OCI-LY7 (cell line): Measurements from ENCODE around the gene ACTL9. TPM values are rescaled to one million over a fixed set of nuclear protein-coding genes. Genes with fewer than 3 reads are reported as not detected.

Experiments used
- BruUV-seq: library from RNA; stranded (reverse); fragments of 400-500 nt; replicated peaks from 2 replicates; lab custom pipeline; 2021; lab: Mats Ljungman, UMichigan
- CTCF ChIA-PET: fragments of 300-600 bp; sonication (Branson Sonifier 250); formaldehyde crosslinking; loops from one replicate; lab custom pipeline; 2022; ENCODE audit warnings: antibody characterized with exemption; ENCODE audit not compliant: unreplicated experiment; lab: Charles Lee
- POLR2A ChIA-PET: fragments of 300-600 bp; sonication (Branson Sonifier 250); formaldehyde crosslinking; loops from one replicate; lab custom pipeline; 2022; ENCODE audit warnings: antibody characterized with exemption; lab: Charles Lee
- DNase-seq: peaks from one replicate; pipeline ENCODE4 v3.0.0-alpha.2; 2015; ENCODE audit warnings: low spot score
- H2AFZ ChIP-seq: fragments of 200-600 bp; sonication (generic), shearing (Covaris generic); 2 replicates; pipeline ENCODE4 v1.6.1; 2014; ENCODE audit warnings: mild to moderate bottlenecking, antibody characterized with exemption, low read length, moderate library complexity
- H3K27ac ChIP-seq: fragments of 200-600 bp; sonication (generic); 2 replicates; pipeline ENCODE4 v1.5.1; 2014; ENCODE audit warnings: mixed run types, low read depth, mild to moderate bottlenecking, moderate library complexity, low read length, inconsistent platforms; ENCODE audit not compliant: poor library complexity, severe bottlenecking
- H3K36me3 ChIP-seq: fragments of 200-600 bp; sonication (generic); 2 replicates; pipeline ENCODE4 v1.6.1; 2014; ENCODE audit warnings: mild to moderate bottlenecking, antibody characterized with exemption, low read length, moderate library complexity, mixed read lengths; ENCODE audit not compliant: insufficient read depth
- H3K4me1 ChIP-seq: fragments of 200-600 bp; sonication (generic); 2 replicates; pipeline ENCODE4 v1.5.1; 2014; ENCODE audit warnings: mild to moderate bottlenecking, low read length; ENCODE audit not compliant: insufficient read depth, poor library complexity, severe bottlenecking
- H3K4me2 ChIP-seq: fragments of 200-600 bp; sonication (generic); 2 replicates; pipeline ENCODE4 v1.6.1; 2014; ENCODE audit warnings: mild to moderate bottlenecking, low read length
- H3K4me3 ChIP-seq: fragments of 200-600 bp; sonication (generic); 2 replicates; pipeline ENCODE4 v1.5.1; 2014; ENCODE audit warnings: mild to moderate bottlenecking, low read depth, low read length; ENCODE audit not compliant: poor library complexity, severe bottlenecking
- H3K79me2 ChIP-seq: fragments of 200-600 bp; sonication (generic); 2 replicates; pipeline ENCODE4 v1.6.1; 2016; ENCODE audit warnings: low read depth, mild to moderate bottlenecking, low read length, moderate library complexity, mixed read lengths; ENCODE audit not compliant: insufficient read depth
- H3K9me2 ChIP-seq: fragments of 200-600 bp; sonication (generic); 2 replicates; pipeline ENCODE4 v1.6.1; 2016; ENCODE audit warnings: mild to moderate bottlenecking, low read length, mixed read lengths; ENCODE audit not compliant: insufficient read depth
- H3K9me3 ChIP-seq: fragments of 200-600 bp; sonication (generic); 2 replicates; pipeline ENCODE4 v1.6.1; 2014; ENCODE audit warnings: mild to moderate bottlenecking, mixed run types, low read length, mixed read lengths
- H4K20me1 ChIP-seq: fragments of 200-600 bp; sonication (generic); 2 replicates; pipeline ENCODE4 v1.6.1; 2014; ENCODE audit warnings: mild to moderate bottlenecking, antibody characterized with exemption, low read length, moderate library complexity, mixed read lengths; ENCODE audit not compliant: insufficient read depth
- EZH2phosphoT487 ChIP-seq: fragments of 200-600 bp; sonication (generic); IDR thresholded peaks from 2 replicates; pipeline ENCODE4 v1.6.1; 2018; ENCODE audit warnings: low read depth, borderline replicate concordance, mild to moderate bottlenecking, mixed run types, antibody characterized with exemption, low read length, moderate library complexity, mixed read lengths
- intact Hi-C: fragments of 100-400 bp; cut with micrococcal nuclease; formaldehyde crosslinking; loops from one replicate; pipeline ENCODE4 v1.10.0; 2022; ENCODE audit not compliant: unreplicated experiment
- total RNA-seq, 2 experiments: library from RNA; depleted of rRNA in 1 of 2; stranded (reverse); fragments of >200 nt in 1 of 2; shearing (Covaris generic) in 1 of 2; gene quantifications; 2 replicates each; pipeline ENCODE4 v1.2.3, GENCODE V29; 2014 to 2022
- TF ChIP-seq, protein P1 (sequence below): fragments of 200-600 bp; sonication (generic); conservative IDR thresholded peaks from 2 replicates; pipeline ENCODE4 v1.5.1; 2014; ENCODE audit warnings: mild to moderate bottlenecking, antibody characterized with exemption, low read length, moderate library complexity, mixed read lengths

ACTL9 gene
- total RNA-seq, 2 experiments from 2014 or later: not detected

DNA sequence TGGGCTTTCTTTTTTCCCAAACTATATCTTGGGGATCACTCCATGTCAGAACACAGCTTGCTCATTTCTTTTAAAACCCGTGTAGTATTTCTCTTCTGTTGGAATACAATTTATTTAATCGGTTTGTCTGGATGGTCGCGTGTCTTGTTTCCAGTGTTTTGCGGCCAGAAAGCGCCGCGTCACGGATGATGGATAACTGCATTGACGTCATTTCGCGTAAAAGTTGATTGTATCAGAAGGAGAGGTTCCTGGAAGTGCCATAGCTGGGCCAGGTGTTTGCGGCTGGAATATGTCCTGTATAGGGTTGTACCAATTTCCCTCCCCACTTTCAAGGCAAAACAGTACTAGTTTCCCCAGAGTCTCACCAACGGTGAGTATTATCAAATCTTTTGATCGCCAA, 9.7 kb downstream of the ACTL9 start:
- Histone ChIP-seq H3K9me3 (no peaks in the 10 kb centered on the region), H3K4me1 (no peaks in the 10 kb centered on the region), H4K20me1 (no peaks in the 10 kb centered on the region), H3K27ac (no peak overlapping the region), H3K4me2 (no peak overlapping the region), H2AFZ (no peak overlapping the region), H3K79me2 (no peaks in the 10 kb centered on the region), H3K36me3 (no peaks in the 10 kb centered on the region), H3K9me2 (no peaks in the 10 kb centered on the region), H3K4me3 (no peak overlapping the region)
- no peak for DNase-seq
- ChIA-PET POLR2A (no interaction called here), CTCF (no interaction called here)
- intact Hi-C loops: no loop called here
- BruUV-seq: no TSS peak
- TF ChIP-seq, protein P1, sequence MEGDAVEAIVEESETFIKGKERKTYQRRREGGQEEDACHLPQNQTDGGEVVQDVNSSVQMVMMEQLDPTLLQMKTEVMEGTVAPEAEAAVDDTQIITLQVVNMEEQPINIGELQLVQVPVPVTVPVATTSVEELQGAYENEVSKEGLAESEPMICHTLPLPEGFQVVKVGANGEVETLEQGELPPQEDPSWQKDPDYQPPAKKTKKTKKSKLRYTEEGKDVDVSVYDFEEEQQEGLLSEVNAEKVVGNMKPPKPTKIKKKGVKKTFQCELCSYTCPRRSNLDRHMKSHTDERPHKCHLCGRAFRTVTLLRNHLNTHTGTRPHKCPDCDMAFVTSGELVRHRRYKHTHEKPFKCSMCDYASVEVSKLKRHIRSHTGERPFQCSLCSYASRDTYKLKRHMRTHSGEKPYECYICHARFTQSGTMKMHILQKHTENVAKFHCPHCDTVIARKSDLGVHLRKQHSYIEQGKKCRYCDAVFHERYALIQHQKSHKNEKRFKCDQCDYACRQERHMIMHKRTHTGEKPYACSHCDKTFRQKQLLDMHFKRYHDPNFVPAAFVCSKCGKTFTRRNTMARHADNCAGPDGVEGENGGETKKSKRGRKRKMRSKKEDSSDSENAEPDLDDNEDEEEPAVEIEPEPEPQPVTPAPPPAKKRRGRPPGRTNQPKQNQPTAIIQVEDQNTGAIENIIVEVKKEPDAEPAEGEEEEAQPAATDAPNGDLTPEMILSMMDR: no peak
- TF ChIP-seq EZH2phosphoT487: no peak

DNA sequence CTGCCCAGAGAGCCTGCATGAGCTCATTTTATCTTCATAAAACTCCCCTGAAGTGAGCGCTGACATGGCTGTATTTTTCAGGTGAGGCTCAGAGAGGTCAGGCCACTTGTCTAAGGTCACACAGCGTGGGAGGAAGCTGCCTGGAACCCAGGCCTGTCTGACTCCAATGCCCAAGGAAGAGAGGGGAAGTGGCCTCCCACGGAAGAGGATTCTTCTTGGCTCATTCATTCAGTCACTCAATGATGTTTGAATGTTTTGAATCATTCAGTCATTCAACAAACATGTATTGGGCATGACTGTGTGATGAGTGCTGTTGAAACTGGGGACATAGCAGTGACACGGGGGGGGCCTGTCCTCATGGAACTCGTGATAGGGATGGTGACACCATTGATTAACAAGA, 12.0 kb downstream of the ACTL9 start:
- POLR2A ChIA-PET: no interaction called here
- H3K36me3 ChIP-seq: no peaks in the 10 kb centered on the region
- no peaks in the 10 kb centered on the region for H3K79me2 ChIP-seq
- H3K9me2 ChIP-seq: no peaks in the 10 kb centered on the region
- no peak overlapping the region for H3K4me2 ChIP-seq
- no peaks in the 10 kb centered on the region for H3K4me1 ChIP-seq
- H3K27ac ChIP-seq: no peak overlapping the region
- intact Hi-C loops: no loop called here
- no peak overlapping the region for H2AFZ ChIP-seq
- no peaks in the 10 kb centered on the region for H4K20me1 ChIP-seq
- no peak for DNase-seq
- TF ChIP-seq, protein P1: no peak
- no TSS peak for BruUV-seq
- H3K9me3 ChIP-seq: no peaks in the 10 kb centered on the region
- H3K4me3 ChIP-seq: no peak overlapping the region
- CTCF ChIA-PET: no interaction called here

DNA sequence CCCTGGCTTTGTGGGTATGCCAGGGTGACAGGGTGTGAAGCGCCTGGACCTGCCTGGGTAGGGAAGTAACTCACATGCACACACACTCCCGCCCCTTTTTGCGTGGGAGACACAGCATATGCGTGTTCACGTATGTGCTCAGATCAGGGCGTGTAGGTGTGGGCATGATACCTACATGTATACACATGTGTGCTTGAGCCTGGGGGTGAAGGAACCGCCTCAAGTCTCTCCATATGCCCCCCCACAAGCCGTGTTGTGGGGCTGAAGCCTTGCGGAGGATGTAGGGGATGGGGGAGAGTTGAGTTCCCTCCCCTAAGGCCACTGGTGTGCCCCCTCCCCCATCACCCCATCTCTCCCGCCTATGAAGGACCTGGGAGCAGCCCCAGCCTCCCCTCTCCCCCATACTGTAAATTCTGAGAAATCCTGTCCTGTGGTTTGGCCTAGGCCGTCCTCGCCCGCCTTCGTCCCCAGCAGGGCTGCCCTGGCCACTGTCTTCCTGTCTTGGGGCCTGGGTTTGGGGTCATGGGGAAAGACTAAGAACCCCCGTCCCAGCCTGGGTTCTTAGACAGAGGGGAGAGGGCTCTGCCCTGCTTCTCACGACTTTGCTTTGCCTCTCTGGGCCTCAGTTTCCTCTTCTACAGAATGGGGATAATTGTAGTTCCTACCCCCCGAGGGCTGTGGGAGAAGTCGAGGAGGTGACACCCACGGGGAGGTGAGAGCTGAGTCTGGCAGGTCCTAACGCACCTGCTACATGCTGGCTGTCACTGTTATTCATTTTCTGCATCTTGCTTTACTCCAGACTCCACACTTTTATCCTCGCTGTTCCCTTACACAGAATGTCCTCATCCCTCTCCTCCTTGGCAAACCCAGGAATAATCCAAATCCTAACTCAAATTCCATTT, 14.3 kb downstream of the ACTL9 start:
- Histone ChIP-seq H3K9me3 (no peaks in the 10 kb centered on the region), H3K4me1 (no peaks in the 10 kb centered on the region), H3K4me2 (no peak overlapping the region), H3K27ac (no peak overlapping the region), H3K4me3 (no peak overlapping the region), H3K9me2 (no peaks in the 10 kb centered on the region), H2AFZ (no peak overlapping the region), H3K36me3 (no peaks in the 10 kb centered on the region), H4K20me1 (no peaks in the 10 kb centered on the region), H3K79me2 (no peaks in the 10 kb centered on the region)
- BruUV-seq: no TSS peak
- intact Hi-C loops: no loop called here
- ChIA-PET POLR2A (no interaction called here), CTCF (no interaction called here)
- DNase-seq: no peak
- TF ChIP-seq EZH2phosphoT487: no peak
